GM19043 (cell line): ENCODE results near the gene CDK14.

Experiments
- ATAC-seq: cut with Tn5 transposase; IDR thresholded peaks from one replicate; pipeline ENCODE4 v1.9.1; 2021; ENCODE audit warnings: low read depth; ENCODE audit not compliant: unreplicated experiment

The CDK14 gene

DNA sequence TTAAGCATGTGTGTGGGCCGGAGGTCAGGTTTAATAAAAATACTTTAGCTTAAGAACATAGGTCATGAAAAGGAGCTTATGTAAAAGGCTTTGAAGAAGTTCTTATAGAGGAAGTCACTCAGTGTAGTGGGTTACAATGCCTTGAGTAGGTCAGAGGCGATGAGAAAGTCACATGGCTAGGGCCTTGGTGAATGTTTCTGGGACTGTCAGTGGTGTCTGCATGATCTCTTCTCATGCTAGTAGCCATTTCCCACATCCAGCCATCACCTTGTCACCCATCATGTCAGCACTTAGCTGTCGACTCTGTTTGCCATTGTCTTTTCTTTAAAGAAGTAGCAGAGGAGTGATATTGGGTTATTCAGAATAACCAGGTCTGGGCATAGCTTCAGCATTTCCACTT lies 236.6 kb downstream of the CDK14 start:
- ATAC-seq = no peak

DNA sequence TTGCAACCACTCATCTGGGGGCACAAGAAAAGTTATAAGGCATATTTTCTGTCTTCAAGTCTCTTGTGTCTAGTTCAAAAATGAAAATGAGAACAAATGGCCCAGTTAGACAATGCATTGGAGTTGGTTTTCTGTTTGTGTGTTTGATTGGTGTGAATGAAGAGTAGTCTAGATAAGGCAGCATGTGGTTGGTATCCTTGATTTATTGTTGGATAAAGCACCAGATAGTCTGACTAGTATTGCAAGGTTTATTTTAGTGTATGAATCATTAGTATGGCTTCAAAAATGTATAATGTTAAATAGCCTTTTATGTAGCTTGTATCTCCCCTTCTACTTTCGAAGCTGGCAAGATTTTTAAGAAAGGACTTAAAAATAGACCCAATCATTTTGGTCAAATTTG lies 237.3 kb downstream of the CDK14 start:
- ATAC-seq = no peak

DNA sequence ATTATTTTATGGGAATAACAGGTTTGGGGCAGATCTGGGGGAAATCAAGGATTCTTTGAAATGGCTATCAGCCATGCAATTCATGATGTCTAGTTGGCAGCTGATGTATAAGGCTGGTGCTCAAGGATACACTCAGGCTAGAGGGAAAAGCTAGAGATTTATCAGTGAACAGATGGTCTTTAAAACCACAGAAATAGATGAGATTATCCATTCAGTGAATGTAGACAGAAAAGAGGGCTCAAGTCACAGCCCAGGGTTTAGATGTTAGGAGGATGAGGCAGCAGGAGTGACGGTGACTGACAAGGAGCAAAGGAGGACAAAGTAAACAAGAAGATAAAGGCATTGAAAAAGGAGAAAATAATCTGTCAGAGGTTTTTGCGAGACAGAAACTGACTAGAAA lies 238.7 kb downstream of the CDK14 start:
- ATAC-seq = no peak

DNA sequence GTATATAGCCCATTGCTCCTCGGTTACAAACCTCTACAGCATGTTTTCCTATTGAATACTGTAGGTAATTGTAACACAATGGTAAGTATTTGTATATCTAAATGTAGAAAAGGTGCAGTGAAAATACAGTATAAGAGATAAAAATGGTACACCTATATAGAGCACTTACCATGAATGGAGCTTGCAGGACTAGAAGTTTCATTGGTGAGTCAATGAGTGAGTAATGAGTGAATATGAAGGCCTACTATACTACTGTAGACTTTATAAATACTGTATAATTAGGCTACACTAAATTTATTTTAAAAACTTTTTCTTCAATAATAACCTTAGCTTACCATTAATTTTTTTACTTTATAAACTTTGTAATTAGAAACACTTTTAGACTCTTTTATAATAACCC lies 239.7 kb downstream of the CDK14 start:
- ATAC-seq = no peak

DNA sequence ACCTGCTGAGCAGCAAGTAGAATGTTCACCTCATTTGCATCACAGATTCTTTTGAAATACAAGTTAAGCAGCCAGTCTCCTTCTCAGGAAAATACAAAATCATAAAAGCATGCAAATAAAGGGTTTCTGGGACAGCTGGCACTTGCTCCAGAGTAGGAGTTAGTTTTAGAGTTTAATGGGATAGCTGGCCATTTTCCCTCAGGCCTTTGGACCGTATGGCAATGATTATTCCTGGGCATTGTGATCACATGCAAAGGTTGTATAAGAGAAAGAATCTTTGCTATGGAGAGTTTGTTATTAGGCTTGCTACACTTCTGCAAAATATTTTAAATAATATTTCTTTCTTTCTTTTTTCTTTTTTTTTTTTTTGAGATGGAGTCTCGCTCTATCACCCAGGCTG lies 240.8 kb downstream of the CDK14 start:
- ATAC-seq = no peak

DNA sequence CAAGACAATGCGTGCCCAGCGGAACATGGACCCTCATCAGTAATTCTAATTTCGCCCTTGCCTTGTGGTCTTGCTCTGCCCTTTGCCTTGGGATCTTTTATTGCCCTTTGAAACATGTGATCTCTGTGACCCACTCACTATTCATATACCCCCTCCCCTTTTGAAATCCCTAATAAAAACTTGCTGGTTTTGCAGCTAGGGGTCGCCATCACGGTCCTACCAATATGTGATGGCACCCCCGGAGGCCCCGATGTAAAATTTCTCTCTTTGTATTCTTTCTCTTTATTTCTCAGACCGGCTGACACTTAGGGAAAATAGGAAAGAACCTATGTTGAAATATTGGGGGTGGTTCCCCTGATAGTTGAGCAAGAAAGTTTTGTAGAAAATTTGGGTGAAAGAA lies 242.7 kb downstream of the CDK14 start:
- ATAC-seq = no peak

DNA sequence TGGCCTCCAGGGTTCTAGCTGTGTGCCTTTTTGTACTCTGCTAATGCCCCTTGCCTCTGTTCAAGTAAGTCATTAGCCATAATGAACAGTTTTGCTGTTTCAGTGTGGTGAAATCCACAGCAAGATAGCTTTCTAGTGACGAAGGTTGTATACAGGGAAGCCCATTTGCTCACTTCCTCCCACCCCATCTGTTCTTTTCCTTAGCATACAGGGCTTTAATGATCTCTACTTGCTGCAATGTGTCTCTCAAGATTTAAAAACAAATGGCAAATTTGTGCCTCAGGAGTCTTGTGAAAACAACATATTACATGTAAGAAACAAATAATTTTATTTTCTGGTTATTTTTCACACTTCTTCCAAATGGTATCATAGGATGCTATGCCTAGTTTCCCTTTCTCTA lies 243.2 kb downstream of the CDK14 start:
- ATAC-seq = no peak

DNA sequence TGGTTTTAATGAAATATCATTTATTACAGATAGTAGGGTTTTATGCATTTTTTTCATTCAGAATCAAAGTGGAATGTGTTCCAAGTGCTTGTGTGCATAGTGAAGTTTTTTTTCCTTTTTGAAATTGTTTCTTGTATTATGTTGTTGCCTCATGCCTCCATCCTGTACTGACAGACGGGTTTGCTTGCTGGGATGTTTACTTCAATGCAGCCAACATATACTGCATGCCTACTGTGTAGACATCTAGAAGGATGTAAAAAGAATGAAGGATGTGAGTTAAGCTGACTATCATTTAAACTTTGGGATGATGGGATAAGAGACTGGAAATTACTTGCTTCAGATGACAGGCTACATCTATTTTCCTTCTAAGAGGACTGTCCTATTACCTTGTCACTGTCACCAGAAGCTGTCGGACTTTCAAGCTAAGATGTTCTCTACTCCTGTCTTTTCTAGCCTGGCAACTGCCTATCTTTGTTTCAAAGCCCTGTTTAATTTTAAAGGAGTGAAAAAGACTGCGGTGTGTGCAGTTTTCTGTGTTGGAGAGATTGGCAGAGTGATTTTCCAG lies 243.7 kb downstream of the CDK14 start:
- no peak for ATAC-seq

DNA sequence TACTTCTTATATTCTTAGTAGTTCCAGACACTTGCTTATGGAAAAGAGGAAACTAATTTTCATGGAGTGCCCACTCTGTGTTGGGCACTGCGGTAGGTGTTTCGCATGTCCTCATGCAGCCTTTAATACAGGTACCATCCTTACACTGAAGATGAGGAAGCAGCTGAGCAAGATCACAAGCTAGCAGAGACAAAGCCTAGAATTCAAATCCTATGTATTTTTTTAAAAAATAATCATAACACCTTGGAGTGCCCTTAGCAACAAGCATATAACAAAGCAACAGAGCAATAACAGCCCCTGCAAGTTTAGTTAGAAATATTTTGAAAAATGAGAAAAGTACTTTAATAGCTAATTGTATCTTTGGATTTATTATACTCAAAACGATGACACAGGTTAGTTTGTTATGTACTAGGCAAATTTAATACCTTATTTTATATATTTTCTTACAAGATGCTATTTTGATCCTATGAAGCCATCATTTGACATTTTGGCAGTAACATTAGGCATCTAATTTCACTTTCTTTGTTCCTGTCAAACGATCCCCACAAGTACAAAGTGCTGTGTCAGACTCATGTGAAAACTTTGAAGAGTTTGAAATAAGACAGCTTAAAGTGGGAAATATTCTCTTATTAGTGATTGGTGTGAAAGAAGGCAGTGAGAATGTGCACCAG lies 245.8 kb downstream of the CDK14 start:
- ATAC-seq = no peak

DNA sequence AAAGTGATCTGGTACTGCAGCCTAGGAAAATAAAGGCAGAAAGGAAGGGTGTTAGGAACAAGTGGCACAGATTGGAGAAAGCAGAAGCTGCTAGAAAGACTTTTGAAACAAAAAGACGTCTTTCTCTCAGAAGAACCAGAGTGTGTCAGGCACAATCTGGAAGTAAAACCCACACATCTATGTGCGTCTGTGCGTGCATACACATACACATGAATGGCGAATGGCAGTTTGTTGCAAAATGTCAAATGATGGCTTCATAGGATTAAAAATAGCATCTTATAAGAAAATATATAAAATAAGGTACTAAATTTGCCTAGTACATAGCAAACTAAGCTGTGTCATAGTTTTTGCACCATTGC lies 246.3 kb downstream of the CDK14 start:
- ATAC-seq = no peak

DNA sequence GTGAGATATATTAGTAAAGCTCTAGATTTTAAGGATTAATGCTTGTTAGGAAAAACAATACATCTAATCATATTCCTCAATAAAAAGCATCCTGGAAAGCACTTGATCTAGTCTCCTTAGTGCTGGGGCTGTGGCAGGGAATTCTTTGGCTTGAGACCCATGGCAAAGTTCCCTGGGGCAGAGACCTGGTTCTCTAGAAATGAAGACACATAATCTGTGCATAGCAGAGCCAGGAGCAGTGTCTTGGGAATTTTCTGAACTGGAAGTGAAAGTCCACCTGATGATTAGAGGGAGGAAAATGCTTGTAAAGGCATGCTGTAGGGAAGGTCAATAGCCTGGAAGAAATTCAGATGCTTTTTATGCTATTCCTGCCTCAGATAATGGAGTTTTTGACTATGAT lies 247.4 kb downstream of the CDK14 start:
- ATAC-seq = no peak

DNA sequence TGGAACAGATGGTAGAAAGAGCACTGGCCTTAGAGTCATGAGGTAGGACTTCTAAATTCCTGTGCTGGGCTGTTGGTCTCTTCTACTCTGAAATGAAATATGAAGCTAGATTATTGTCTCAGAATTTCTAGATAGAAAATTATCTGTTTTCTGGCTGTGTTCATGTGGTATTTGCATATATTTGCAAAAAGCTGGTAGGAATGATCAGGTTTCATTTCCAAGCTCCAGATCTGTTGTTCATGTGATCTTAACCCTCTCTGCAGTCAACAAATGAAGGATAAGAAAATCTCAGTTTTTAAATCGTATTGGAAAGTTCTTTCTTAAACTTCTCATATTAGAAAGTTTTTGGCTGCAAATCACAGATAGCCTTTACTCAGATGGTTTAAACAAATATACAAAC lies 248.3 kb downstream of the CDK14 start:
- ATAC-seq = no peak

DNA sequence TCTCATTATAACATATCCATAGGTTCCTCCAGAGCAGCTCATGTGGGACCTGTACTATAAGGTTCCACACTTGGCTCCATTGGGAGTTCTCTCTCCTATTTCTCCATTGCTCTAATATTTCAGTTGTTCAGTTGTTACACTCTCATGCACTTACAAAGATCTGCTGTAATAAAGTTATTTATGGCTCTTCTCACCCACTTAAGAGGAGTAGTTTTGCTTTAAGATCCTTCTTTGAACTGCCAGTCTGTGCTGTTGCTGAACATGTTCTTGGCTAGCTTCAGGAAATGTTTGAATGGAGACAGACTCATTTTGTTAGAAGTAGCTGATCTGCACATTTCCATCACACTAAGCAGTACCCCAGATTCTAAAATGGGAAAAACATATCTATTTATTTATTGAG lies 250.1 kb downstream of the CDK14 start:
- no peak for ATAC-seq

DNA sequence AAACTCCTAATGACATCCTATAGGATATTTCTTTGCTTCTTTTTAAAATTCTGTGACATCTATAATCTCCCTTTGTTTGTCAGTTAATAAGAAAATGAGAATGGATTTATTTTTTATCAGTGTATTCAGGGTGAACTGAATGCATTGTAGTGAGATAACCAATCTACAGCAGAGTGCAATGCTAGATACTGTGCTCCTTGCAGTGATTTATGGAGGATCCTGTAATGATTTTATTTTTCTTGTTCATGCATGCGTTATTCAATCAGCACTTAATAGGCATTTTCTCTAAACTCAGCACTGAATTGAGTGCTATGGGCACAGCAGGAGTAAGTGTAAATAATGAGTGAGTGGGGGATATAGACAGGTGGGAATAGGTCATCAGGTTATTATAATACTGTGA lies 253.9 kb downstream of the CDK14 start:
- ATAC-seq = no peak

DNA sequence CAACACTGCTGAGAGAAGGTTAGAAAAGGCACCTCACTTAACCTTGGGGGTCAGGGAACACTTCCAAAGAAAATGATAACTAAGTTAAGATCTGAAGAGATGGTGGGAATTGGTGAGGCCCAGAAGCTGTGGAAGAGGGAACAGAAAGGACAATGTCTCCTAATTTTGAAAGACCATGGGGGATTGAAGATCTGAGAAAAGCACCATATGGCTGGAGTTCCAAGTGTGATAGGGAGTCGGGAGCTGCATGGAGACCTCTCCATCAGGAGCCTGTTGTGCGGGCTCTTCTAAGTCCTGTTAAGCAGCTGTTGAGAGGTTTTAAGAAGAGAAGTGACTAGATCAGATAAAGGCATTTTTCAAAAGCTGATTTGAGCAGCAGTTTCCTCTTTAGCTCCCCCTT lies 254.3 kb downstream of the CDK14 start:
- ATAC-seq = no peak

DNA sequence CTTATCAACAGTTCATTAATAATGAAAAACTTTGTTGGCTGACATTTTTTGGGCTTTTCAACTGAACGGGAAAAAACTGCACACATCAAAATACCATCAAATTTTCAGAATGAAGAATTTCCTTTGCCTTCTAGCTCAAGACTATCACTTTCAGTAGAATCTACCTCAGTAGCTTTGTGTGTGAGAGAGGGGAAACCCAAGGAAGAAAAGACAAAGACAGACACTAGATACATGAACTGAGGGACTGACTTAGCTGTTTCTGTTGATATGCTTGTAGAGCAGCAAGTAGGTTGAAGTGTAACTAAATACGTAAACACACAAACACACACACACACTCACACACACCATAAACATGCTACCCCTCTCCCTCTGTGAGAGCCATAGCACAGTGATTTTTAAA lies 257.1 kb downstream of the CDK14 start:
- ATAC-seq = no peak

DNA sequence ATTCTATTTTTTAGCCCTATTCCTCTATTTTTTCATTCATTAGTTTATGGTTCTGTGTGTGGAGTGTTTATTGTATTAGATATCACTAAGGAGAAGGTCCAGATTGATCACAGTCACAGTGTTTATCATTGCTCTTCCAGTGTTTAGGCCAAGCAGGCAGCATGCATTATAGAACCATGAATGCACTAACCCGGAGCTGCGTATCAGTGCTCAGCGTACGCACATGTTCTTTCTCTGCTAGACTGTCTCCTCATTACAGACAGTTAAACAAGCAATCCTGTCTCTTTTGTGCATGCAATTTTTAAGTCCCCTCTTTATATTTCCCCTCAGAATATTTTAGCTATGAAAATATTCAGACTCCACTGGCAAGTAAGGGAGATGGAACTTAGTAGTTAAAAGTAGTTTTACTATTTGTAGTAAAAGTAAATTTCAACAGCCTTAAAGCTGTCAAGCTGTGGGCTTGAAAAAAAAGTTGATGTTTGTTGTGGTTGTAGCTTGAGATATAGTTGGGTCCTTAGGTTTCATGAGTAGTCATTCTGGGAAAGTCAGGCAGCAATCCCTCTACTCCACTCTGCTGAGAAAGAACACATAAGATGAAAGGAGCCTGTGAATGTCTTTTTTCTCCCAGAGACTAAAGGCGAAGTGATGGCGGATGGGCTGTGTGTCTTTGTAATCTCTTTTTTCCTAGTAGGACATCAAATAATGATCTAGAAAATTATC lies 260.4 kb downstream of the CDK14 start:
- no peak for ATAC-seq

DNA sequence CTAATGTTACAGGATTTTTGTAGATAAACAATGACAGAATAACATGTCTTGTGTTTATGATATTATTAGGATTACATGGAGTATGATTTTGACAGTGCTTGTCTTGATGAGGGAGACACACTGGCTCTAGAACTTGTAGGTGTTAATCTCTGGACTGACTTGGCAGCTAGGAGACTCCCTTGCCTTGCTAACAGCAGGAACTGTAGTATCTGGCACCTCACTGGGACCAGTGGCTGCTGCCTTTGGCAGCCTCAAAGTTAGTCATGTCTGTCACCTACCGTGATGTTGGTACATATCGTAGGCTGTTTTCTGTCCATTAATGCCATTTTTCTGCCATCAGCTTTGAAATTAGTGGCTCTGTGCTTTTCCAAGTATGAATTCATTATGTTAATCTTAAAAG lies 261.5 kb downstream of the CDK14 start:
- ATAC-seq = no peak

DNA sequence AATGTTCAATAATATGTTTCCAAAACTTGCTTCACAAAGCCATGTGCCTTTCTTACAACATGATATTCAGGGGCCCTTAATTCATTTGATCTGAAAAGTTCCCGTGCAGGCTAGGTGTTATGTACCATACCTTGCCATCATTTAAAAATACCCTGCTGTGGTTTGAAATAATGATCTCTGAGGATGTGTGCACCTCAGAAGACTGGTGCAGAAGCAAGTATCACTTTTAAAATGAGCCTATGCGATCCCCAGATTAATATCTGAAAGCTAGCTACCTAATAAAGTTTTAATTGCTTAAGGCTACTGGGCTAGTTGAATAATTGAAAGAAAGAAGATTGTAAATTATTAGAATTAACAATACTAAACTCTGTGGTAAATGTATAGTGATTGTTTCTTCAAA lies 262.4 kb downstream of the CDK14 start:
- ATAC-seq = no peak

DNA sequence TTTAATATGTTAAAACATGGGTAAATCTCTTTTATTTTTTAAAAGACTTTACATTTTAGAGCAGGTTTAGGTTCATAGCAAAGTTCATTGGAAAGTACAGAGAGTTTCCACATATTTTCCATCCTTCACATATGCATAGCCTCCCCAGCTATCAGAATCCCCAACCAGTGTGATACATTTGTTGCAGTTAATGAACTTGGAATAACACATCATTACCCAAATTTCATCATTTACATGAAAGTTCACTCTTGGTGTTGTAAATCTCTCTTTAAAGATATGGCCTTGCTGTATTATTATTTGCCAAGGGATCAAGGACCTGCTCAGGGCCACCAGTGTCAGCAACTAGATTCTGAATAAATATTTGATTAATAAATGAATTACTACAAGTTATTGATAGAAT lies 263.4 kb downstream of the CDK14 start:
- no peak for ATAC-seq

DNA sequence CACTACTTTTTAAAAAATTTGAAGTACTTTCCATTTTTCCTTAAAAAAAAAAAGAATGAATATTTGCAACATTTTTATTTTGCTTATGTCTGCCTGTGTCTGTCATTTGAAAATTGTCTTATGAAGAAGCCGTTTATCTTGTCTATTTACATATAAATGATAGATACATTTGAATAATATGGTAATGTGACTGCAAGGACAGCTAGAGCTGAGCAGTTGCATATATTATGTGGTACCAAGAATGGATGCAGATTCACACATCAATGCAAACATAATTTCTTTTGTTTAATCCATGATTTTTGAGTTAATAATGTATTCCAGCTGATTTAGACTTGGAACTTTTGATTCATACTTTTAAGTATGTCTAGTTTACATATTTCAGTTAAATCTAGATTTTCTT lies 268.0 kb downstream of the CDK14 start:
- no peak for ATAC-seq

DNA sequence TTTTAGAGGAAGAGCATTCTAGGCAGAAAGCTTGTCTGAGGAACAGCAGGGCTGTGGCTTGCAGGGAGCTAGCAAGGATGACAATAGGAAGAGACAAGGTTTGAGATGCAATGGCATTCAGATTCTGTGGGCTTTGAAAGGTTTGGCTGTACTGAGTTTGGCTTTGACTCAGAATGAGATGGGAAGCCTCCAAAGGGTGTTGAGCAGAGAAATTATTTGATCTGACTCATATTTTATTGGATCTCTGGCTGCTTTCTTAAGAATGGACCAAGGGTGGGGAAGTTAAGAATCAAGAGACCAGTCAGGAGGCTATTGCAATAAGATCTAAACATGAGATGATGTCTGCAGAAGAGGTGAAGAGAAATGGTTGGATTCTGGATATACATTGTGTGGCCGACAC lies 273.2 kb downstream of the CDK14 start:
- ATAC-seq = no peak
